Uterus (tissue), 2 donors: ENCODE results near the gene PI4K2A.

ENCODE experiments used
- POLR2A ChIP-seq, 2 donors: fragments of 450-650 bp; IDR thresholded peaks; one replicate each; pipeline ENCODE4 v1.6.1; 2016; ENCODE audit warnings: antibody characterized with exemption in 2 of 2, mild to moderate bottlenecking in 1 of 2, moderate library complexity in 1 of 2
- TF ChIP-seq, protein P1 (sequence below), 4 experiments: fragments of 200-600 bp in 2 of 4; fragments of 450-650 bp in 2 of 4; sonication (generic) in 2 of 4; IDR thresholded peaks; one replicate each; pipeline ENCODE4 v1.5.1; 2016 to 2019; ENCODE audit warnings: antibody characterized with exemption in 4 of 4, mild to moderate bottlenecking in 2 of 4, moderate library complexity in 1 of 4

DNA sequence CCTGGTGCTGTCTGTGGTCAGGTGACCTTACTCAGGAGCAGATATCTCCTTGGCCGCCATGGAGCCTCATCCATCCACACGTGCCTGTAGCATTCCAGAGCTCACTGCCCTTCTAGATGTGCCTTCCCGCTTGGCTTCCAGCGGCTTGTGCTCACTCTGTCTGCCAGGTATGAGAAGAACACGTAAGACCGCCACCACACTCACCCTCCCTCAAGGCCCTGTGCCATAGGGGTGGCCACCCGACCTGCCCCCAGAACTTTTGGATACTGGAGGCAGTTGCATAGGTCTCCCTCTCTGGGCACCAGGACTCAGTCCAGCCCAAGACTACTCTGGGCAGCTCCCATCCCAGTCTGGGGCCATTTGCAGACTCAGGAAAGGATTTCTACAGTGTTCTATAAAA, 77.2 kb downstream of the PI4K2A start:
- TF ChIP-seq, protein P1, sequence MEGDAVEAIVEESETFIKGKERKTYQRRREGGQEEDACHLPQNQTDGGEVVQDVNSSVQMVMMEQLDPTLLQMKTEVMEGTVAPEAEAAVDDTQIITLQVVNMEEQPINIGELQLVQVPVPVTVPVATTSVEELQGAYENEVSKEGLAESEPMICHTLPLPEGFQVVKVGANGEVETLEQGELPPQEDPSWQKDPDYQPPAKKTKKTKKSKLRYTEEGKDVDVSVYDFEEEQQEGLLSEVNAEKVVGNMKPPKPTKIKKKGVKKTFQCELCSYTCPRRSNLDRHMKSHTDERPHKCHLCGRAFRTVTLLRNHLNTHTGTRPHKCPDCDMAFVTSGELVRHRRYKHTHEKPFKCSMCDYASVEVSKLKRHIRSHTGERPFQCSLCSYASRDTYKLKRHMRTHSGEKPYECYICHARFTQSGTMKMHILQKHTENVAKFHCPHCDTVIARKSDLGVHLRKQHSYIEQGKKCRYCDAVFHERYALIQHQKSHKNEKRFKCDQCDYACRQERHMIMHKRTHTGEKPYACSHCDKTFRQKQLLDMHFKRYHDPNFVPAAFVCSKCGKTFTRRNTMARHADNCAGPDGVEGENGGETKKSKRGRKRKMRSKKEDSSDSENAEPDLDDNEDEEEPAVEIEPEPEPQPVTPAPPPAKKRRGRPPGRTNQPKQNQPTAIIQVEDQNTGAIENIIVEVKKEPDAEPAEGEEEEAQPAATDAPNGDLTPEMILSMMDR (IDR thresholded peaks at IDR 0.05) = no peak
- TF ChIP-seq POLR2A (IDR thresholded peaks at IDR 0.05) = no peak
